A549 treated with AZD9567 at 1 μM for 4 hours (cell line): ENCODE results near the gene CASQ1. TPM values are rescaled to one million over a fixed set of nuclear protein-coding genes. Genes with fewer than 3 reads are reported as not detected.

Experiments
- total RNA-seq: library from RNA; stranded (reverse); fragments of 200-300 nt; extraction: Qiagen RNA extraction; gene quantifications from 5 replicates; pipeline ENCODE4 v1.2.3, GENCODE V29; 2022; ENCODE audit not compliant: insufficient read depth

The CASQ1 gene
- total RNA-seq: not detected in 5 replicates

GRCh38 chr1:160189649-160190625, at the start of gene CASQ1:
CASQ1 (plus strand) TSS chr1:160190575; CDS start chr1:160190752, 177 bp downstream.

DNA sequence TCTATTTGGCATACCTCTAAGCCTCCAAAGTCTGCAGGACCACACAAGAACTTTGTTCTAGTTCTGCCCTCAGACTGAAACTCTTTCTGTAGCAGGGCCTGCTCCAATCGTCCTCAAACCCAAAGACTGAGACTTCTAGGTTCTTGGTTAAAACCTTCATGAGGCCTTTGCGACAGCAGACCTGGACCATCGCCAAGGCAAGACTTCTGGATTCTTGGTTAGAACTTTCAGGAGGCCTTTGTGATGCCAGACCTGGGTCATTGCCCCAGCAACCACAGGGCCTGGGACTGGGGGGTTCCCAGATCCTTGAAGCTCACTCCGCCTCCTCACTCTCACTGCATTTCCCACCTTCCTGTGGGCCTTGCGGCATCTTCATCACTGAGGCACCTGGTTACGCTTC, 39.1 kb upstream of the CASQ1 start, which contains the start of gene ATP1A4:
Gene ATP1A4, plus strand, starts transcription at position 301 of the 400 bp plus-strand sequence. CDS start 438 bp downstream, outside the sequence.

DNA sequence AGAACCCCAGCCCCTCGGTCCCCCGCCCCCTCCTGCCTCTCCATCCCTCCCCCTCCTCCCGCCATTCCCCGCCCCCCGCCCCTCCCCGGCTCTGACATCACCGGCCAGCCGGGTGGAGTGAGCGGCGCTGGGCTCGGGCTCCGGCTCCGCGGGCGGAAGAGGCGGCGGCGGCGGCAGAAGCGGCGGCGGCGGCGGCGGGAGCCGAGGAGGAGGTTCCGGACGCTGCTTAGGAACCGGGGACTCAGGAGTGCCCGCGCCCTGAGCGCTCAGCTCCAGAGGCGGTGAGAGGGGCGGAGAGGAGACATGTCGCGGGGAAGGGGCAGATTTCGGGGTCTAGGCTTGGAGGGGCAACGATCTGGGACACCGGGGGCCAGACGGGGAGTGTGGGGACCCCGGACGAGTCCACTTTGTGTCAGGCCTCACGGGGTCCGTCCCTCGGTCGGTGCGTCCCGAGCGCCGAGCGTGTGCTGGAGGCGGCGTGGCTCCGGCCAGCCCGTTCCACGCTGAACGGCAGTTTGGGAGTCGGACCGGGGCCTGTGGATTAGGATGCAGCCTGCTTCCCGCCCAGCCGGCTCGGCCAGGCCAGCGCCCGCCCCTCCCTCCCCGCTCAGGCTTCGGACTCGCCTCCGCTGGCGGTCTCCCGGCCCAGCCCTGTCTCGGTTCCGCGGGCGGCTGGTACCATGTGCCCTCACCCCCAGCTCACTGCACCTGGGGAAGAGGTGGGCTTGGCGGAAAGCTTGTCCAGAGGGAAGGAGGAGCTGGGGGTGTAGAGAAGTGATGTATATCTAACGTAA, 15.1 kb downstream of the CASQ1 start, which contains the start of gene PEA15:
Gene PEA15, plus strand, starts transcription at position 143 of the 794 bp plus-strand sequence. CDS start 6,161 bp downstream, outside the sequence.

Other genes with a start within 250 kb of the CASQ1 start
- 0.13 to 0.21 TPM (median 0.18 TPM) in 4 of 5 replicates, not detected in the other for gene IGSF9, start 245.0 kb upstream of the CASQ1 start, total RNA-seq
- gene SLAMF9, start 236.3 kb upstream of the CASQ1 start, total RNA-seq: 0.22 to 0.34 TPM (median 0.25 TPM) in 4 of 5 replicates, not detected in the other
- gene PIGM, start 158.6 kb upstream of the CASQ1 start, total RNA-seq: 3.7 to 4.7 TPM (median 4.3 TPM) in 5 replicates
- not detected in 5 replicates for gene KCNJ10, start 120.4 kb upstream of the CASQ1 start, total RNA-seq
- not detected in 5 replicates for gene KCNJ9, start 109.0 kb upstream of the CASQ1 start, total RNA-seq
- 5.3 to 10.7 TPM (median 10.2 TPM) in 5 replicates for gene IGSF8, start 92.0 kb upstream of the CASQ1 start, total RNA-seq
- gene ATP1A2, start 74.8 kb upstream of the CASQ1 start, total RNA-seq: 0.02 to 0.22 TPM (median 0.12 TPM) in 4 of 5 replicates, not detected in the other
- not detected in 5 replicates for gene ATP1A4, start 39.0 kb upstream of the CASQ1 start, total RNA-seq
- 164 to 184 TPM (median 175 TPM) in 5 replicates for gene PEA15, start 14.8 kb downstream of the CASQ1 start, total RNA-seq
- gene DCAF8, start 72.0 kb downstream of the CASQ1 start, total RNA-seq: 34.5 to 56.1 TPM (median 52.5 TPM) in 5 replicates
- gene PEX19, start 94.6 kb downstream of the CASQ1 start, total RNA-seq: 20.8 to 25.0 TPM (median 23.5 TPM) in 5 replicates
- 78.7 to 86.5 TPM (median 79.8 TPM) in 5 replicates for gene COPA, start 152.7 kb downstream of the CASQ1 start, total RNA-seq
- 42.2 to 55.3 TPM (median 45.3 TPM) in 5 replicates for gene NCSTN, start 152.8 kb downstream of the CASQ1 start, total RNA-seq
- 0.39 to 0.85 TPM (median 0.50 TPM) in 4 of 5 replicates, not detected in the other for gene NHLH1, start 176.5 kb downstream of the CASQ1 start, total RNA-seq
- 0.45 to 0.94 TPM (median 0.55 TPM) in 5 replicates for gene VANGL2, start 210.0 kb downstream of the CASQ1 start, total RNA-seq